HepG2 (cell line): ENCODE data around the gene GNG2. TPM values are rescaled to one million over a fixed set of nuclear protein-coding genes. Genes with fewer than 3 reads are reported as not detected.

ENCODE experiments used
- FIP1L1 ChIP-seq: fragments of 200-400 bp; formaldehyde crosslinking; IDR thresholded peaks from 2 replicates; pipeline ENCODE4 v1.6.1; 2018; ENCODE audit warnings: low read depth, mild to moderate bottlenecking, low read length, moderate library complexity, borderline replicate concordance; ENCODE audit not compliant: insufficient read depth
- MTA1 ChIP-seq: sonication (generic); formaldehyde crosslinking; IDR thresholded peaks from 2 replicates; pipeline ENCODE4 v1.4.0; 2020; ENCODE audit warnings: missing genetic modification reagents, mild to moderate bottlenecking, borderline replicate concordance
- SCMH1 ChIP-seq: sonication (generic); formaldehyde crosslinking; IDR thresholded peaks from 2 replicates; pipeline ENCODE4 v1.9.0; 2021; ENCODE audit warnings: missing genetic modification reagents, mild to moderate bottlenecking, borderline replicate concordance
- polyA plus RNA-seq, 8 experiments: library from polyadenylated mRNA; depleted of rRNA in 3 of 8; stranded (reverse) in 7 of 8; unstranded in 1 of 8; fragments of >200 nt; fragmentation: Illumina TruSeq in 4 of 8; extraction: Trizol in 4 of 8; gene quantifications; 2 replicates each; pipeline versions ENCODE4 v1.2.1 to v1.2.3, GENCODE V29; 2011 to 2016; ENCODE audit warnings: low read depth in 4 of 8, missing spikeins in 1 of 8, mixed read lengths in 1 of 8; ENCODE audit not compliant: insufficient read depth in 1 of 8
- total RNA-seq, 5 experiments: library from RNA; depleted of rRNA; stranded (reverse); fragments of >200 nt; fragmentation: Illumina TruSeq; extraction: Trizol; gene quantifications; 2 replicates each; pipeline ENCODE4 v1.2.3, GENCODE V29; 2016; ENCODE audit warnings: low read depth in 1 of 5
- TF ChIP-seq, protein P1 (sequence below), 2 experiments: fragments of 450-650 bp in 1 of 2; sonication (generic) in 1 of 2; formaldehyde crosslinking in 1 of 2; IDR thresholded peaks; 2 replicates each; pipeline versions ENCODE4 v1.6.1 to v1.8.0; 2016 to 2022; ENCODE audit warnings: antibody characterized with exemption in 1 of 2, mild to moderate bottlenecking in 1 of 2, missing genetic modification reagents in 1 of 2

Gene GNG2
- total and polyA plus RNA-seq, 2 of the 13 experiments (the other 11 are each of a cell fraction or from before 2014, with no cell fraction given), result not detected

DNA sequence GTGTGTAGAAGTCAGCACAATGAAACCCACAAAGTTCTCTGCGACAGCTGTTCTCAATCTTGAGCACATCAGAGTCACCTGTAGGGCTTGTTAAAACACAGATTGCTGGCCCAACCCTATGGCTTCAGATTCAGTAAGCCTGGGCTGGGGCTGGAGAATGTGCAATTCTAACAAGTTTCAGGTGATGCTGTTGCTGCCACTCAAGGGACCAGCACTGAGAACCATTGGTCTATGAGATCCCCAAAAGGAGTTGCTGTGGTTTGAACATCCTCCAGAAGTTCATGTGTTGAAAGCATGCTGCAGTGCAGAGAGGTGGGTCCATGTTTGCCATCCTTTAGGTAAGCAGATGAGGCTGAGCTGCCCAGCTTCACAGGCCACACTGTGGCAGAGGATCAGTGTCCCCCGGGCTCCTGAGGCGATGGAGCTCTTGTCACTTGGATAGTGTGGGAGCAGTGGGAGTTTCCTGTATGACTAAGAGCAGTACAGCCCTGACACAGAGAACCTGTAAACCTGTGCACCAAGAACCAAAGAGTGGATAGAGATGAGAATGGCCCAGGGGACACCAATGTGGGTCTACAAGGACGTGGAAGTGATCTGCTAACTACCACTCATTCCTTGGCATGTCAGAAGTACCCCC, 120.9 kb downstream of the GNG2 start (continued):
- TF ChIP-seq, protein P1, sequence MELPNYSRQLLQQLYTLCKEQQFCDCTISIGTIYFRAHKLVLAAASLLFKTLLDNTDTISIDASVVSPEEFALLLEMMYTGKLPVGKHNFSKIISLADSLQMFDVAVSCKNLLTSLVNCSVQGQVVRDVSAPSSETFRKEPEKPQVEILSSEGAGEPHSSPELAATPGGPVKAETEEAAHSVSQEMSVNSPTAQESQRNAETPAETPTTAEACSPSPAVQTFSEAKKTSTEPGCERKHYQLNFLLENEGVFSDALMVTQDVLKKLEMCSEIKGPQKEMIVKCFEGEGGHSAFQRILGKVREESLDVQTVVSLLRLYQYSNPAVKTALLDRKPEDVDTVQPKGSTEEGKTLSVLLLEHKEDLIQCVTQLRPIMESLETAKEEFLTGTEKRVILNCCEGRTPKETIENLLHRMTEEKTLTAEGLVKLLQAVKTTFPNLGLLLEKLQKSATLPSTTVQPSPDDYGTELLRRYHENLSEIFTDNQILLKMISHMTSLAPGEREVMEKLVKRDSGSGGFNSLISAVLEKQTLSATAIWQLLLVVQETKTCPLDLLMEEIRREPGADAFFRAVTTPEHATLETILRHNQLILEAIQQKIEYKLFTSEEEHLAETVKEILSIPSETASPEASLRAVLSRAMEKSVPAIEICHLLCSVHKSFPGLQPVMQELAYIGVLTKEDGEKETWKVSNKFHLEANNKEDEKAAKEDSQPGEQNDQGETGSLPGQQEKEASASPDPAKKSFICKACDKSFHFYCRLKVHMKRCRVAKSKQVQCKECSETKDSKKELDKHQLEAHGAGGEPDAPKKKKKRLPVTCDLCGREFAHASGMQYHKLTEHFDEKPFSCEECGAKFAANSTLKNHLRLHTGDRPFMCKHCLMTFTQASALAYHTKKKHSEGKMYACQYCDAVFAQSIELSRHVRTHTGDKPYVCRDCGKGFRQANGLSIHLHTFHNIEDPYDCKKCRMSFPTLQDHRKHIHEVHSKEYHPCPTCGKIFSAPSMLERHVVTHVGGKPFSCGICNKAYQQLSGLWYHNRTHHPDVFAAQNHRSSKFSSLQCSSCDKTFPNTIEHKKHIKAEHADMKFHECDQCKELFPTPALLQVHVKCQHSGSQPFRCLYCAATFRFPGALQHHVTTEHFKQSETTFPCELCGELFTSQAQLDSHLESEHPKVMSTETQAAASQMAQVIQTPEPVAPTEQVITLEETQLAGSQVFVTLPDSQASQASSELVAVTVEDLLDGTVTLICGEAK (IDR thresholded peaks at IDR 0.05), result no peak
- TF ChIP-seq, protein P1 (CRISPR knock-in tag; IDR thresholded peaks at IDR 0.05), result no peak
- TF ChIP-seq MTA1 (CRISPR knock-in tag), result no peak
- no peak for TF ChIP-seq SCMH1 (CRISPR knock-in tag)
- TF ChIP-seq FIP1L1, result no peak
